ENCODE measurements around the gene UBE2E2.

- TF ChIP-seq REST (IDR thresholded peaks at IDR 0.05; ENCODE audit: insufficient read depth in 1 of 2, low read depth in 2 of 2, low read length in 2 of 2) (no peak), POLR2AphosphoS5 (IDR thresholded peaks at IDR 0.05; ENCODE audit: low read depth, low read length) (no peak), SIN3A (IDR thresholded peaks at IDR 0.05; ENCODE audit: borderline replicate concordance, insufficient read depth, low read length) (no peak), TAF1 (IDR thresholded peaks at IDR 0.05; ENCODE audit: borderline replicate concordance, insufficient read depth, low read length) (no peak), FOXP2 (optimal IDR thresholded peaks at IDR 0.05; ENCODE audit: borderline replicate concordance, extremely low read depth, extremely low read length, insufficient read depth) (no peak)
Measured at GRCh38 chr3:23459889-23460546, 256.9 kb downstream of the UBE2E2 start.
